Endodermal cell (in vitro differentiated cells): ENCODE results near the gene DAGLA. TPM values are rescaled to one million over a fixed set of nuclear protein-coding genes. Genes with fewer than 3 reads are reported as not detected.

ENCODE experiments used
- DNase-seq: peaks from one replicate; pipeline ENCODE4 v3.0.0-alpha.2; 2017
- H3K27ac ChIP-seq: 2 replicates; pipeline ENCODE4 v1.5.1; 2013; ENCODE audit warnings: mild to moderate bottlenecking, low read depth, low read length, moderate library complexity
- H3K27me3 ChIP-seq: 2 replicates; pipeline ENCODE4 v1.6.1; 2013; ENCODE audit warnings: mild to moderate bottlenecking, low read length, moderate library complexity; ENCODE audit not compliant: insufficient read depth, control insufficient read depth, poor library complexity, severe bottlenecking
- H3K36me3 ChIP-seq: 2 replicates; pipeline ENCODE4 v1.7.0; 2013; ENCODE audit warnings: mild to moderate bottlenecking, low read length, moderate library complexity; ENCODE audit not compliant: control insufficient read depth, insufficient read depth
- H3K4me1 ChIP-seq: one replicate; pipeline ENCODE4 v1.7.0; 2013; ENCODE audit warnings: low read length; ENCODE audit not compliant: control insufficient read depth, insufficient read depth
- H3K4me3 ChIP-seq: 2 replicates; pipeline ENCODE4 v1.5.1; 2013; ENCODE audit warnings: mild to moderate bottlenecking, low read length, moderate library complexity
- H3K9ac ChIP-seq: 2 replicates; pipeline ENCODE4 v1.6.1; 2013; ENCODE audit warnings: mild to moderate bottlenecking, low read length, moderate library complexity; ENCODE audit not compliant: poor library complexity, severe bottlenecking; ENCODE audit errors: extremely low read depth
- H3K9me3 ChIP-seq: 2 replicates; pipeline ENCODE4 v1.6.1; 2013; ENCODE audit warnings: mild to moderate bottlenecking, low read length, moderate library complexity; ENCODE audit not compliant: control insufficient read depth
- H3K27ac Mint-ChIP-seq: 2 replicates; pipeline ENCODE4 v1.8.0; 2020; ENCODE audit warnings: mixed read lengths
- H3K27me3 Mint-ChIP-seq: 2 replicates; pipeline ENCODE4 v1.8.0; 2021; ENCODE audit warnings: mild to moderate bottlenecking, mixed read lengths; ENCODE audit not compliant: insufficient read depth
- H3K36me3 Mint-ChIP-seq: 2 replicates; pipeline ENCODE4 v1.8.0; 2020; ENCODE audit warnings: low read depth, mixed read lengths
- H3K4me1 Mint-ChIP-seq: 2 replicates; pipeline ENCODE4 v1.8.0; 2020; ENCODE audit warnings: mixed read lengths
- H3K4me3 Mint-ChIP-seq: 2 replicates; pipeline ENCODE4 v1.8.0; 2020; ENCODE audit warnings: mild to moderate bottlenecking, moderate library complexity, mixed read lengths
- H3K9me3 Mint-ChIP-seq: 2 replicates; pipeline ENCODE4 v1.8.0; 2020; ENCODE audit warnings: mild to moderate bottlenecking, mixed read lengths
- CTCF ChIP-seq: fragments of 200-600 bp; sonication (generic); conservative IDR thresholded peaks from 2 replicates; pipeline ENCODE4 v1.5.0; 2021; ENCODE audit warnings: antibody characterized with exemption, mild to moderate bottlenecking
- whole genome bisulfite sequencing, 2 experiments: methylation state at CpG; one replicate each; pipeline versions ENCODE4 v1.1.5 to v1.1.7; 2013; ENCODE audit warnings: missing lambda C conversion rate in 2 of 2, mixed read lengths in 1 of 2; ENCODE audit not compliant: insufficient coverage in 1 of 2, insufficient read length in 1 of 2; 5-methylcytosine and 5-hydroxymethylcytosine counted together
- total RNA-seq, 2 donors: library from RNA; stranded (reverse); fragmentation: NEBNext Ultra II Directional in 1 of 2; extraction: Animal tissue kit (Norgen Biotek cat#: 25700) in 1 of 2; gene quantifications; 2 replicates in 1 of 2; 3 replicates in 1 of 2; pipeline ENCODE4 v1.2.1, GENCODE V29; 2021

Gene DAGLA
- total RNA-seq, 2 donors from 2014 or later, result 5.6 to 8.7 TPM

- Mint-ChIP-seq H3K9me3 (no peaks in the 10 kb centered on the region), H3K4me1 (peaks cover 43% of the 10 kb centered on the region), H3K36me3 (no peaks in the 10 kb centered on the region), H3K27ac (no peak within 1 kb of the TSS), H3K4me3 (peak within 1 kb of the TSS; percentile 70), H3K27me3 (peaks cover 27% of the 10 kb centered on the region)
- H3K27ac ChIP-seq, result no peak within 1 kb of the TSS
- no peaks in the 10 kb centered on the region for H3K27me3 ChIP-seq
- H3K9ac ChIP-seq, result peak within 1 kb of the TSS; percentile 47
- H3K36me3 ChIP-seq, result no peaks in the 10 kb centered on the region
- peak; percentile 68 for TF ChIP-seq CTCF
- WGBS, 2 experiments, result 2 to 6% methylated on average over 17 to 93 of the region's 93 CpGs
- peak within 1 kb of the TSS; percentile 84 for H3K4me3 ChIP-seq
- H3K4me1 ChIP-seq, result peaks cover 51% of the 10 kb centered on the region
- peak; percentile 89 for DNase-seq
- H3K9me3 ChIP-seq, result no peaks in the 10 kb centered on the region
Observed at GRCh38 chr11:61752117-61752924, 72.1 kb downstream of the DAGLA start, which contains the start of gene MYRF. Gene MYRF (plus strand): TSS chr11:61752636. CDS start chr11:61752745, 109 bp downstream.

GRCh38 chr11:61752925-61753521 lies 72.8 kb downstream of the DAGLA start:
- Mint-ChIP-seq H3K27me3 (peaks cover 27% of the 10 kb centered on the region), H3K9me3 (no peaks in the 10 kb centered on the region), H3K27ac (no peak overlapping the region), H3K36me3 (no peaks in the 10 kb centered on the region), H3K4me3 (peak overlapping the region; percentile 70), H3K4me1 (peaks cover 43% of the 10 kb centered on the region)
- no peak for TF ChIP-seq CTCF
- no peaks in the 10 kb centered on the region for H3K9me3 ChIP-seq
- peak overlapping the region; percentile 47 for H3K9ac ChIP-seq
- no peak for DNase-seq
- H3K4me3 ChIP-seq, result peak overlapping the region; percentile 84
- no peaks in the 10 kb centered on the region for H3K27me3 ChIP-seq
- 36 to 60% methylated on average over 7 to 17 of the region's 17 CpGs for WGBS, 2 experiments
- peaks cover 46% of the 10 kb centered on the region for H3K4me1 ChIP-seq
- no peak overlapping the region for H3K27ac ChIP-seq
- H3K36me3 ChIP-seq, result no peaks in the 10 kb centered on the region

- Histone ChIP-seq H3K9me3 (no peaks in the 10 kb centered on the region), H3K4me3 (peak overlapping the region; percentile 84), H3K9ac (peak overlapping the region; percentile 32), H3K36me3 (no peaks in the 10 kb centered on the region), H3K4me1 (peaks cover 45% of the 10 kb centered on the region), H3K27ac (no peak overlapping the region), H3K27me3 (no peaks in the 10 kb centered on the region)
- Mint-ChIP-seq H3K27me3 (peaks cover 27% of the 10 kb centered on the region), H3K36me3 (no peaks in the 10 kb centered on the region), H3K27ac (peak overlapping the region; percentile 13), H3K4me1 (peaks cover 43% of the 10 kb centered on the region), H3K9me3 (no peaks in the 10 kb centered on the region), H3K4me3 (peak overlapping the region; percentile 70)
- 93 to 100% methylated on average over 2 to 4 of the region's 5 CpGs for WGBS, 2 experiments
- no peak for TF ChIP-seq CTCF
- DNase-seq, result no peak
Observed at GRCh38 chr11:61753672-61754071, 73.5 kb downstream of the DAGLA start.
